Measurements from ENCODE around the gene ABHD8. TPM values are rescaled to one million over a fixed set of nuclear protein-coding genes. Genes with fewer than 3 reads are reported as not detected.

ABHD8 gene
- total and polyA plus RNA-seq, 2 of the 13 experiments (the other 11 are each of a cell fraction or from before 2014, with no cell fraction given): 6.3 to 7.2 TPM

DNA sequence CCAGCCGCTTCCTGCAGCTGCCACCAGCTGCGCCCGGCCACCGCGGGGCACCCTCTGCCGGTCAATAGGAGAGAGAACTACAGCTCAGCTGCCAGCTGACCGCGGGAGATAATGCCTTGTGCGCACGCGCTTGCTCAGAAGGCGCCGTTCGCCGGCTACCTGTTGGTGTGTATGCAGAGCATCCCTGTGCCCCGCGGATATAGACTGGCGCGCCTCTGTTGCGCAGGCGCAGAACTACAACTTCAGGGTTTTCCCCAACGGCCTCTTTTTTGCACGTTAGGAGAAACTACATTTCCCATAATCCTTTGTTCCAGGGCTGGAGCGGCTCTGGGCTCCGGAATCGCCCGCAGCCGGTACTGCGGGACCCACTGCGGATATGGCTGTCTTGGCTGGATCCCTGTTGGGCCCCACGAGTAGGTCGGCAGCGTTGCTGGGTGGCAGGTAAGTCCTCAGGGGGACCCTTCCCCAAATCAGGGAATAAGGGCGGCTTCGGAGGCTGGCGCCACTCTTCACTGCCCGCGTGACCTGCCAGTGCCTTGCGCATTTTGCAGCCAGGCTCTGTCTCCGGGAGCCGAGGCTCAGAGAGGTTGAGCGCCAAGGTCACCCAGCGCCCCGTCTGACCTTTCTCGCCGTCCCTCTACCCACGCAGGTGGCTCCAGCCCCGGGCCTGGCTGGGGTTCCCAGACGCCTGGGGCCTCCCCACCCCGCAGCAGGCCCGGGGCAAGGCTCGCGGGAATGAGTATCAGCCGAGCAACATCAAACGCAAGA lies 2.5 kb upstream of the ABHD8 start, which contains the start of gene MRPL34 (continued):
- TF ChIP-seq, protein P1, sequence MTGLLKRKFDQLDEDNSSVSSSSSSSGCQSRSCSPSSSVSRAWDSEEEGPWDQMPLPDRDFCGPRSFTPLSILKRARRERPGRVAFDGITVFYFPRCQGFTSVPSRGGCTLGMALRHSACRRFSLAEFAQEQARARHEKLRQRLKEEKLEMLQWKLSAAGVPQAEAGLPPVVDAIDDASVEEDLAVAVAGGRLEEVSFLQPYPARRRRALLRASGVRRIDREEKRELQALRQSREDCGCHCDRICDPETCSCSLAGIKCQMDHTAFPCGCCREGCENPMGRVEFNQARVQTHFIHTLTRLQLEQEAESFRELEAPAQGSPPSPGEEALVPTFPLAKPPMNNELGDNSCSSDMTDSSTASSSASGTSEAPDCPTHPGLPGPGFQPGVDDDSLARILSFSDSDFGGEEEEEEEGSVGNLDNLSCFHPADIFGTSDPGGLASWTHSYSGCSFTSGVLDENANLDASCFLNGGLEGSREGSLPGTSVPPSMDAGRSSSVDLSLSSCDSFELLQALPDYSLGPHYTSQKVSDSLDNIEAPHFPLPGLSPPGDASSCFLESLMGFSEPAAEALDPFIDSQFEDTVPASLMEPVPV (CRISPR knock-in tag; IDR thresholded peaks at IDR 0.05): peak; percentile 84; the same call in 1 of the 2 replicates
- TF ChIP-seq ZNF772 (CRISPR knock-in tag; IDR thresholded peaks at IDR 0.05) (peak; percentile 58; the same call in 1 of the 2 replicates), KDM2A (CRISPR knock-in tag; IDR thresholded peaks at IDR 0.05; ENCODE audit: borderline replicate concordance, low read depth) (peak; percentile 58; the same call in 1 of the 2 replicates), ZNF34 (CRISPR knock-in tag; IDR thresholded peaks at IDR 0.05; ENCODE audit: borderline replicate concordance) (no peak), ZNF792 (CRISPR knock-in tag; IDR thresholded peaks at IDR 0.05) (0 out of 2 replicates have a peak, but pooled peaks have one; percentile 51), ARNT2 (CRISPR knock-in tag; IDR thresholded peaks at IDR 0.05; ENCODE audit: low read depth) (peak; percentile 69), ZNF350 (CRISPR knock-in tag; IDR thresholded peaks at IDR 0.05; ENCODE audit: borderline replicate concordance, low read depth) (peak; percentile 76), NR3C1 (CRISPR knock-in tag; IDR thresholded peaks at IDR 0.05) (no peak), ZSCAN20 (CRISPR knock-in tag; IDR thresholded peaks at IDR 0.05; ENCODE audit: borderline replicate concordance) (peak; percentile 69; the same call in 1 of the 2 replicates), FOXO1 (CRISPR knock-in tag; IDR thresholded peaks at IDR 0.05) (peak; percentile 48; the same call in 1 of the 2 replicates), ZNF326 (CRISPR knock-in tag; IDR thresholded peaks at IDR 0.05; ENCODE audit: borderline replicate concordance) (no peak), ZKSCAN5 (CRISPR knock-in tag; IDR thresholded peaks at IDR 0.05) (no peak; the same call in 1 of the 2 replicates), ZNF335 (CRISPR knock-in tag; IDR thresholded peaks at IDR 0.05) (peak; percentile 86), ZNF484 (CRISPR knock-in tag; IDR thresholded peaks at IDR 0.05; ENCODE audit: borderline replicate concordance, low read depth) (peak; percentile 62; the same call in 1 of the 2 replicates), GATAD2A (CRISPR knock-in tag; IDR thresholded peaks at IDR 0.05) (peak; percentile 81), SRY (CRISPR knock-in tag; IDR thresholded peaks at IDR 0.05) (0 out of 2 replicates have a peak, but pooled peaks have one; percentile 9), GATAD1 (CRISPR knock-in tag; IDR thresholded peaks at IDR 0.05) (peak; percentile 64), ZNF616 (CRISPR knock-in tag; IDR thresholded peaks at IDR 0.05; ENCODE audit: low read depth) (no peak), ZIK1 (CRISPR knock-in tag; IDR thresholded peaks at IDR 0.05; ENCODE audit: borderline replicate concordance, low read depth) (no peak), POLR2AphosphoS5 (IDR thresholded peaks at IDR 0.05; ENCODE audit: low read depth, low read length) (peak; percentile 84)
- TF ChIP-seq, protein P2, sequence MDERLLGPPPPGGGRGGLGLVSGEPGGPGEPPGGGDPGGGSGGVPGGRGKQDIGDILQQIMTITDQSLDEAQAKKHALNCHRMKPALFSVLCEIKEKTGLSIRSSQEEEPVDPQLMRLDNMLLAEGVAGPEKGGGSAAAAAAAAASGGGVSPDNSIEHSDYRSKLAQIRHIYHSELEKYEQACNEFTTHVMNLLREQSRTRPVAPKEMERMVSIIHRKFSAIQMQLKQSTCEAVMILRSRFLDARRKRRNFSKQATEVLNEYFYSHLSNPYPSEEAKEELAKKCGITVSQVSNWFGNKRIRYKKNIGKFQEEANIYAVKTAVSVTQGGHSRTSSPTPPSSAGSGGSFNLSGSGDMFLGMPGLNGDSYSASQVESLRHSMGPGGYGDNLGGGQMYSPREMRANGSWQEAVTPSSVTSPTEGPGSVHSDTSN (CRISPR knock-in tag; IDR thresholded peaks at IDR 0.05): no peak
- TF ChIP-seq, protein P3, sequence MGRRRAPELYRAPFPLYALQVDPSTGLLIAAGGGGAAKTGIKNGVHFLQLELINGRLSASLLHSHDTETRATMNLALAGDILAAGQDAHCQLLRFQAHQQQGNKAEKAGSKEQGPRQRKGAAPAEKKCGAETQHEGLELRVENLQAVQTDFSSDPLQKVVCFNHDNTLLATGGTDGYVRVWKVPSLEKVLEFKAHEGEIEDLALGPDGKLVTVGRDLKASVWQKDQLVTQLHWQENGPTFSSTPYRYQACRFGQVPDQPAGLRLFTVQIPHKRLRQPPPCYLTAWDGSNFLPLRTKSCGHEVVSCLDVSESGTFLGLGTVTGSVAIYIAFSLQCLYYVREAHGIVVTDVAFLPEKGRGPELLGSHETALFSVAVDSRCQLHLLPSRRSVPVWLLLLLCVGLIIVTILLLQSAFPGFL (CRISPR knock-in tag; IDR thresholded peaks at IDR 0.05): no peak
- TF ChIP-seq, protein P4, sequence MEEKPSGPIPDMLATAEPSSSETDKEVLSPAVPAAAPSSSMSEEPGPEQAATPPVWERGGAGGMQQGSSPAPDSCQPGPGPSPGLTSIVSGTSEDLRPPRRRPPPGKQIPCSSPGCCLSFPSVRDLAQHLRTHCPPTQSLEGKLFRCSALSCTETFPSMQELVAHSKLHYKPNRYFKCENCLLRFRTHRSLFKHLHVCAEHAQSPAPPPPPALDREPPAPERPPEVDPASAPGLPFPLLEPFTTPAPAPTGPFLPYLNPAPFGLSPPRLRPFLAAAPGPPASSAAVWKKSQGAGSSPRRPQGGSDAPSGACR (CRISPR knock-in tag; IDR thresholded peaks at IDR 0.05): no peak
- TF ChIP-seq, protein P5, sequence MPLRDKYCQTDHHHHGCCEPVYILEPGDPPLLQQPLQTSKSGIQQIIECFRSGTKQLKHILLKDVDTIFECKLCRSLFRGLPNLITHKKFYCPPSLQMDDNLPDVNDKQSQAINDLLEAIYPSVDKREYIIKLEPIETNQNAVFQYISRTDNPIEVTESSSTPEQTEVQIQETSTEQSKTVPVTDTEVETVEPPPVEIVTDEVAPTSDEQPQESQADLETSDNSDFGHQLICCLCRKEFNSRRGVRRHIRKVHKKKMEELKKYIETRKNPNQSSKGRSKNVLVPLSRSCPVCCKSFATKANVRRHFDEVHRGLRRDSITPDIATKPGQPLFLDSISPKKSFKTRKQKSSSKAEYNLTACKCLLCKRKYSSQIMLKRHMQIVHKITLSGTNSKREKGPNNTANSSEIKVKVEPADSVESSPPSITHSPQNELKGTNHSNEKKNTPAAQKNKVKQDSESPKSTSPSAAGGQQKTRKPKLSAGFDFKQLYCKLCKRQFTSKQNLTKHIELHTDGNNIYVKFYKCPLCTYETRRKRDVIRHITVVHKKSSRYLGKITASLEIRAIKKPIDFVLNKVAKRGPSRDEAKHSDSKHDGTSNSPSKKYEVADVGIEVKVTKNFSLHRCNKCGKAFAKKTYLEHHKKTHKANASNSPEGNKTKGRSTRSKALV (CRISPR knock-in tag; IDR thresholded peaks at IDR 0.05): peak; percentile 59
